H1 (cell line): ENCODE results near the gene MAGI2.

Experiments used
- CTCF ChIP-seq, 3 experiments: IDR thresholded peaks; 1 replicate in 2 of 3; 2 replicates in 1 of 3; pipeline versions ENCODE4 v1.5.1 to v1.6.1; 2011; ENCODE audit warnings: low read length in 3 of 3, mild to moderate bottlenecking in 3 of 3, inconsistent platforms in 2 of 3, low read depth in 1 of 3, moderate library complexity in 1 of 3; ENCODE audit not compliant: insufficient read depth in 1 of 3; ENCODE audit errors: control extremely low read depth in 1 of 3
- EP300 ChIP-seq, 2 experiments: IDR thresholded peaks; 1 replicate in 1 of 2; 2 replicates in 1 of 2; pipeline ENCODE4 v1.6.1; 2011 to 2012; ENCODE audit warnings: low read depth in 2 of 2, low read length in 2 of 2, mild to moderate bottlenecking in 2 of 2, borderline replicate concordance in 1 of 2, inconsistent platforms in 1 of 2, moderate library complexity in 1 of 2
- EZH2 ChIP-seq: fragments of 200-600 bp; sonication (generic); IDR thresholded peaks from 2 replicates; pipeline ENCODE4 v1.7.1; 2012; ENCODE audit warnings: low read depth, mild to moderate bottlenecking, moderate library complexity, low read length, inconsistent platforms; ENCODE audit not compliant: severe bottlenecking
- FOSL1 ChIP-seq: IDR thresholded peaks from 2 replicates; pipeline ENCODE4 v1.6.1; 2011; ENCODE audit warnings: mild to moderate bottlenecking, low read depth, low read length, moderate library complexity; ENCODE audit not compliant: insufficient read depth
- JUN ChIP-seq: IDR thresholded peaks from 2 replicates; pipeline ENCODE4 v1.6.1; 2011; ENCODE audit warnings: low read depth, mild to moderate bottlenecking, improper control_type of control experiment, low read length
- NRF1 ChIP-seq: IDR thresholded peaks from 2 replicates; pipeline ENCODE4 v1.6.1; 2011; ENCODE audit warnings: mild to moderate bottlenecking, low read depth, low read length, improper control_type of control experiment
- POLR2AphosphoS5 ChIP-seq: IDR thresholded peaks from 2 replicates; pipeline ENCODE4 v1.6.1; 2011; ENCODE audit warnings: low read depth, low read length
- SP1 ChIP-seq: IDR thresholded peaks from 2 replicates; pipeline ENCODE4 v1.6.1; 2011; ENCODE audit warnings: low read depth, low read length
- TBP ChIP-seq: IDR thresholded peaks from 2 replicates; pipeline ENCODE4 v1.6.1; 2011; ENCODE audit warnings: low read depth, low read length, improper control_type of control experiment
- USF2 ChIP-seq: IDR thresholded peaks from 2 replicates; pipeline ENCODE4 v1.6.1; 2011; ENCODE audit warnings: low read length, improper control_type of control experiment
- YY1 ChIP-seq: IDR thresholded peaks from 2 replicates; pipeline ENCODE4 v1.6.1; 2011; ENCODE audit warnings: low read depth, mild to moderate bottlenecking, low read length
- TF ChIP-seq, protein P1 (sequence below): IDR thresholded peaks from 2 replicates; pipeline ENCODE4 v1.6.1; 2012; ENCODE audit warnings: inconsistent platforms

GRCh38 chr7:78072201-78072590 lies 1381.3 kb downstream of the MAGI2 start:
- TF ChIP-seq, protein P1, sequence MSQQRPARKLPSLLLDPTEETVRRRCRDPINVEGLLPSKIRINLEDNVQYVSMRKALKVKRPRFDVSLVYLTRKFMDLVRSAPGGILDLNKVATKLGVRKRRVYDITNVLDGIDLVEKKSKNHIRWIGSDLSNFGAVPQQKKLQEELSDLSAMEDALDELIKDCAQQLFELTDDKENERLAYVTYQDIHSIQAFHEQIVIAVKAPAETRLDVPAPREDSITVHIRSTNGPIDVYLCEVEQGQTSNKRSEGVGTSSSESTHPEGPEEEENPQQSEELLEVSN, result no peak
- TF ChIP-seq SP1, result no peak
- no peak for TF ChIP-seq CTCF (IDR thresholded peaks at IDR 0.05; ENCODE audit: control extremely low read depth in 1 of 3, insufficient read depth in 1 of 3, low read depth in 1 of 3, low read length in 3 of 3)
- TF ChIP-seq EP300 (IDR thresholded peaks at IDR 0.05; ENCODE audit: borderline replicate concordance in 1 of 2, low read depth in 2 of 2, low read length in 2 of 2), result no peak
- no peak for TF ChIP-seq JUN
- TF ChIP-seq NRF1, result no peak
- TF ChIP-seq YY1, result no peak
- no peak for TF ChIP-seq EZH2
- no peak for TF ChIP-seq POLR2AphosphoS5
- TF ChIP-seq FOSL1, result no peak
- no peak for TF ChIP-seq TBP
- no peak for TF ChIP-seq USF2
